VCaP (cell line): ENCODE measurements around the gene KAT8.

ENCODE experiments used
- H3K27ac ChIP-seq: fragments of 450-650 bp; 2 replicates; pipeline ENCODE4 v1.5.1; 2017
- TF ChIP-seq, protein P1 (sequence below): fragments of 450-650 bp; conservative IDR thresholded peaks from 2 replicates; pipeline ENCODE4 v1.5.1; 2017; ENCODE audit warnings: mild to moderate bottlenecking, moderate library complexity

KAT8 gene

GRCh38 chr16:31179747-31180459, 62.4 kb downstream of the KAT8 start, which contains the start of gene FUS:
TSS of gene FUS (plus strand) at chr16:31180139. CDS start at chr16:31180215, 76 bp downstream.
- H3K27ac ChIP-seq: peak within 1 kb of the TSS; percentile 83
- TF ChIP-seq, protein P1, sequence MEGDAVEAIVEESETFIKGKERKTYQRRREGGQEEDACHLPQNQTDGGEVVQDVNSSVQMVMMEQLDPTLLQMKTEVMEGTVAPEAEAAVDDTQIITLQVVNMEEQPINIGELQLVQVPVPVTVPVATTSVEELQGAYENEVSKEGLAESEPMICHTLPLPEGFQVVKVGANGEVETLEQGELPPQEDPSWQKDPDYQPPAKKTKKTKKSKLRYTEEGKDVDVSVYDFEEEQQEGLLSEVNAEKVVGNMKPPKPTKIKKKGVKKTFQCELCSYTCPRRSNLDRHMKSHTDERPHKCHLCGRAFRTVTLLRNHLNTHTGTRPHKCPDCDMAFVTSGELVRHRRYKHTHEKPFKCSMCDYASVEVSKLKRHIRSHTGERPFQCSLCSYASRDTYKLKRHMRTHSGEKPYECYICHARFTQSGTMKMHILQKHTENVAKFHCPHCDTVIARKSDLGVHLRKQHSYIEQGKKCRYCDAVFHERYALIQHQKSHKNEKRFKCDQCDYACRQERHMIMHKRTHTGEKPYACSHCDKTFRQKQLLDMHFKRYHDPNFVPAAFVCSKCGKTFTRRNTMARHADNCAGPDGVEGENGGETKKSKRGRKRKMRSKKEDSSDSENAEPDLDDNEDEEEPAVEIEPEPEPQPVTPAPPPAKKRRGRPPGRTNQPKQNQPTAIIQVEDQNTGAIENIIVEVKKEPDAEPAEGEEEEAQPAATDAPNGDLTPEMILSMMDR: no peak
